Activated gamma-delta T cell (primary cell): ENCODE data around the gene BFSP2.

ENCODE experiments used
- DNase-seq: peaks from one replicate; lab custom pipeline; 2025; lab: John Stamatoyannopoulos, UW

BFSP2 gene

GRCh38 chr3:133383175-133383574 lies 16.7 kb upstream of the BFSP2 start:
- DNase-seq: no peak

- DNase-seq: no peak
Measured at GRCh38 chr3:133383741-133384140, 16.1 kb upstream of the BFSP2 start.

- no peak for DNase-seq
Measured at GRCh38 chr3:133384331-133385027, 15.4 kb upstream of the BFSP2 start.

- DNase-seq: no peak
Measured at GRCh38 chr3:133386876-133387275, 13.0 kb upstream of the BFSP2 start.

- no peak for DNase-seq
Measured at GRCh38 chr3:133387341-133387740, 12.5 kb upstream of the BFSP2 start.

GRCh38 chr3:133388696-133389395 lies 11.0 kb upstream of the BFSP2 start:
- DNase-seq: no peak

- DNase-seq: no peak
Measured at GRCh38 chr3:133390715-133391114, 9.1 kb upstream of the BFSP2 start.

- DNase-seq: no peak
Measured at GRCh38 chr3:133393204-133393603, 6.7 kb upstream of the BFSP2 start.

- no peak for DNase-seq
Measured at GRCh38 chr3:133393691-133394474, 6.0 kb upstream of the BFSP2 start.

GRCh38 chr3:133394561-133395311 lies 5.1 kb upstream of the BFSP2 start:
- no peak for DNase-seq

- DNase-seq: no peak
Measured at GRCh38 chr3:133396906-133397305, 3.0 kb upstream of the BFSP2 start.

- DNase-seq: no peak
Measured at GRCh38 chr3:133401374-133402135, 1.7 kb downstream of the BFSP2 start.

- DNase-seq: no peak
Measured at GRCh38 chr3:133404920-133405319, 5.1 kb downstream of the BFSP2 start.

- no peak for DNase-seq
Measured at GRCh38 chr3:133408366-133408765, 8.5 kb downstream of the BFSP2 start.

- DNase-seq: no peak
Measured at GRCh38 chr3:133408961-133409360, 9.1 kb downstream of the BFSP2 start.

GRCh38 chr3:133410191-133410892 lies 10.5 kb downstream of the BFSP2 start:
- DNase-seq: no peak

GRCh38 chr3:133412183-133413132 lies 12.6 kb downstream of the BFSP2 start:
- no peak for DNase-seq

- no peak for DNase-seq
Measured at GRCh38 chr3:133413161-133414020, 13.5 kb downstream of the BFSP2 start.

GRCh38 chr3:133414021-133414392 lies 14.2 kb downstream of the BFSP2 start:
- no peak for DNase-seq
